Upper lobe of left lung (tissue), 4 donors: ENCODE measurements around the gene UBL4A.

Source experiments
- EP300 ChIP-seq, 4 donors: sonication (generic); formaldehyde crosslinking; IDR thresholded peaks; one replicate each; pipeline ENCODE4 v1.5.1; 2017; ENCODE audit warnings: antibody characterized with exemption in 4 of 4, control low read depth in 2 of 4
- POLR2A ChIP-seq, 4 donors: fragments of 450-650 bp; IDR thresholded peaks; one replicate each; pipeline ENCODE4 v1.5.1; 2016 to 2017; ENCODE audit warnings: antibody characterized with exemption in 4 of 4, mild to moderate bottlenecking in 2 of 4
- POLR2AphosphoS5 ChIP-seq, 2 donors: sonication (generic); formaldehyde crosslinking; IDR thresholded peaks; one replicate each; pipeline ENCODE4 v1.5.1; 2017; ENCODE audit warnings: antibody characterized with exemption in 2 of 2
- TF ChIP-seq, protein P1 (sequence below), 6 experiments: fragments of 450-650 bp in 4 of 6; fragments of 200-600 bp in 2 of 6; sonication (generic) in 2 of 6; IDR thresholded peaks; one replicate each; pipeline ENCODE4 v1.5.1; 2016 to 2019; ENCODE audit warnings: antibody characterized with exemption in 6 of 6

- TF ChIP-seq, protein P1, sequence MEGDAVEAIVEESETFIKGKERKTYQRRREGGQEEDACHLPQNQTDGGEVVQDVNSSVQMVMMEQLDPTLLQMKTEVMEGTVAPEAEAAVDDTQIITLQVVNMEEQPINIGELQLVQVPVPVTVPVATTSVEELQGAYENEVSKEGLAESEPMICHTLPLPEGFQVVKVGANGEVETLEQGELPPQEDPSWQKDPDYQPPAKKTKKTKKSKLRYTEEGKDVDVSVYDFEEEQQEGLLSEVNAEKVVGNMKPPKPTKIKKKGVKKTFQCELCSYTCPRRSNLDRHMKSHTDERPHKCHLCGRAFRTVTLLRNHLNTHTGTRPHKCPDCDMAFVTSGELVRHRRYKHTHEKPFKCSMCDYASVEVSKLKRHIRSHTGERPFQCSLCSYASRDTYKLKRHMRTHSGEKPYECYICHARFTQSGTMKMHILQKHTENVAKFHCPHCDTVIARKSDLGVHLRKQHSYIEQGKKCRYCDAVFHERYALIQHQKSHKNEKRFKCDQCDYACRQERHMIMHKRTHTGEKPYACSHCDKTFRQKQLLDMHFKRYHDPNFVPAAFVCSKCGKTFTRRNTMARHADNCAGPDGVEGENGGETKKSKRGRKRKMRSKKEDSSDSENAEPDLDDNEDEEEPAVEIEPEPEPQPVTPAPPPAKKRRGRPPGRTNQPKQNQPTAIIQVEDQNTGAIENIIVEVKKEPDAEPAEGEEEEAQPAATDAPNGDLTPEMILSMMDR (IDR thresholded peaks at IDR 0.05) = no peak
- no peak for TF ChIP-seq POLR2A (IDR thresholded peaks at IDR 0.05)
- TF ChIP-seq POLR2AphosphoS5 (IDR thresholded peaks at IDR 0.05) = no peak
- TF ChIP-seq EP300 (IDR thresholded peaks at IDR 0.05) = no peak
These were observed 41.6 kb downstream of the UBL4A start for GRCh38 chrX:154444755-154445246.
